ENCODE measurements around the gene OTULIN.

The OTULIN gene

DNA sequence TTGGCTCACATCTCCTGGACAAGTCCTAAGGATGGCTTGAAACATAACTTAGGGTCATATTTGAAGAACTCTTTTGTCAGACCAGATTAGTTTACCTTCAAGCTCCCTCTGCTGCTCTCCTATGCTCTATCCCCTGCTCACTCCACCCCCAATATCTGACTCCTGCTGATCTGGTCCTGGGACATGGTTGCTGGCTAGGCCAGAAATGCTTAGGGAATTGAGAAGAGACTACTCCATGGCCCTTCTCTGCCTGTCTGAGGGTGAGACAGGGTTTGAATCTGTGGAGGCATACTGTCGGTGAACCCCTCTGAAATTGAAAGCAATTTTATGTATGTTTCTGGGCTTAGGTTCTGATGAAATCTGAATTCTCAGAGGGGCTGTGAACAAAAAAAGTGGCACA is 3.3 kb downstream of the OTULIN start (continued):
- TF ChIP-seq, protein P1, sequence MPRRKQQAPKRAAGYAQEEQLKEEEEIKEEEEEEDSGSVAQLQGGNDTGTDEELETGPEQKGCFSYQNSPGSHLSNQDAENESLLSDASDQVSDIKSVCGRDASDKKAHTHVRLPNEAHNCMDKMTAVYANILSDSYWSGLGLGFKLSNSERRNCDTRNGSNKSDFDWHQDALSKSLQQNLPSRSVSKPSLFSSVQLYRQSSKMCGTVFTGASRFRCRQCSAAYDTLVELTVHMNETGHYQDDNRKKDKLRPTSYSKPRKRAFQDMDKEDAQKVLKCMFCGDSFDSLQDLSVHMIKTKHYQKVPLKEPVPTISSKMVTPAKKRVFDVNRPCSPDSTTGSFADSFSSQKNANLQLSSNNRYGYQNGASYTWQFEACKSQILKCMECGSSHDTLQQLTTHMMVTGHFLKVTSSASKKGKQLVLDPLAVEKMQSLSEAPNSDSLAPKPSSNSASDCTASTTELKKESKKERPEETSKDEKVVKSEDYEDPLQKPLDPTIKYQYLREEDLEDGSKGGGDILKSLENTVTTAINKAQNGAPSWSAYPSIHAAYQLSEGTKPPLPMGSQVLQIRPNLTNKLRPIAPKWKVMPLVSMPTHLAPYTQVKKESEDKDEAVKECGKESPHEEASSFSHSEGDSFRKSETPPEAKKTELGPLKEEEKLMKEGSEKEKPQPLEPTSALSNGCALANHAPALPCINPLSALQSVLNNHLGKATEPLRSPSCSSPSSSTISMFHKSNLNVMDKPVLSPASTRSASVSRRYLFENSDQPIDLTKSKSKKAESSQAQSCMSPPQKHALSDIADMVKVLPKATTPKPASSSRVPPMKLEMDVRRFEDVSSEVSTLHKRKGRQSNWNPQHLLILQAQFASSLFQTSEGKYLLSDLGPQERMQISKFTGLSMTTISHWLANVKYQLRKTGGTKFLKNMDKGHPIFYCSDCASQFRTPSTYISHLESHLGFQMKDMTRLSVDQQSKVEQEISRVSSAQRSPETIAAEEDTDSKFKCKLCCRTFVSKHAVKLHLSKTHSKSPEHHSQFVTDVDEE (CRISPR knock-in tag; IDR thresholded peaks at IDR 0.05) = no peak
- no peak for TF ChIP-seq ZC3H10 (CRISPR knock-in tag; IDR thresholded peaks at IDR 0.05)
- TF ChIP-seq, protein P2, sequence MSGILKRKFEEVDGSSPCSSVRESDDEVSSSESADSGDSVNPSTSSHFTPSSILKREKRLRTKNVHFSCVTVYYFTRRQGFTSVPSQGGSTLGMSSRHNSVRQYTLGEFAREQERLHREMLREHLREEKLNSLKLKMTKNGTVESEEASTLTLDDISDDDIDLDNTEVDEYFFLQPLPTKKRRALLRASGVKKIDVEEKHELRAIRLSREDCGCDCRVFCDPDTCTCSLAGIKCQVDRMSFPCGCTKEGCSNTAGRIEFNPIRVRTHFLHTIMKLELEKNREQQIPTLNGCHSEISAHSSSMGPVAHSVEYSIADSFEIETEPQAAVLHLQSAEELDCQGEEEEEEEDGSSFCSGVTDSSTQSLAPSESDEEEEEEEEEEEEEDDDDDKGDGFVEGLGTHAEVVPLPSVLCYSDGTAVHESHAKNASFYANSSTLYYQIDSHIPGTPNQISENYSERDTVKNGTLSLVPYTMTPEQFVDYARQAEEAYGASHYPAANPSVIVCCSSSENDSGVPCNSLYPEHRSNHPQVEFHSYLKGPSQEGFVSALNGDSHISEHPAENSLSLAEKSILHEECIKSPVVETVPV (CRISPR knock-in tag; IDR thresholded peaks at IDR 0.05) = no peak
- no peak for TF ChIP-seq ZNF565 (CRISPR knock-in tag; conservative IDR thresholded peaks at IDR 0.05; ENCODE audit: low read depth)

DNA sequence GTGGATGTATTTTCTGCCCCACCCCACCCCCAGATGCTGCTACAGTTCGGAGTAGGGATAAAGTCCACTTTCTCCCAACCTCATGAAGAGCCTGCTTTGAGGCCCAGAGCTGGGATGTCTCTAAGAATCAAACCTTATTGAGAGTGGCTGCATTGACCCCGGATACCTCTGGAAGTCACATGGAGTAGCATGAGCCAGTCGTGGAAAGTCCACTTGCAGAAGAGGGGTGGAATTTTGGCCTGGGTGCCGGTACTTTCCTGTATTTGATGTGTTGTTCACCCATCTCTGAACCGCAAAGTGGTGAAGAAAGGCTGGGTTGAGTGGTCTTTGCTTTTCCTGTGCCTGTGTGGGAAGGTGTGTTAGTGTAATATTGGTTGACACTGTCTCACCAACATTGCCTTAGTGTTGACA is 3.7 kb downstream of the OTULIN start:
- no peak for ATAC-seq
- TF ChIP-seq TOX (CRISPR knock-in tag; IDR thresholded peaks at IDR 0.05; ENCODE audit: borderline replicate concordance) (no peak), PPARA (CRISPR knock-in tag; IDR thresholded peaks at IDR 0.05; ENCODE audit: borderline replicate concordance) (no peak), CSDC2 (CRISPR knock-in tag; IDR thresholded peaks at IDR 0.05) (no peak), ZNF8 (CRISPR knock-in tag; IDR thresholded peaks at IDR 0.05) (no peak), ZFP30 (CRISPR knock-in tag; IDR thresholded peaks at IDR 0.05) (no peak), ISL1 (CRISPR knock-in tag; IDR thresholded peaks at IDR 0.05) (no peak), ARNTL (CRISPR knock-in tag; IDR thresholded peaks at IDR 0.05; ENCODE audit: borderline replicate concordance, low read depth) (no peak), TCF4 (CRISPR knock-in tag; IDR thresholded peaks at IDR 0.05; ENCODE audit: borderline replicate concordance) (no peak), OSR1 (CRISPR knock-in tag; IDR thresholded peaks at IDR 0.05) (no peak), ZNF565 (CRISPR knock-in tag; conservative IDR thresholded peaks at IDR 0.05; ENCODE audit: low read depth) (no peak), GLIS3 (CRISPR knock-in tag; IDR thresholded peaks at IDR 0.05) (no peak), ESRRG (CRISPR knock-in tag; IDR thresholded peaks at IDR 0.05) (no peak)
- TF ChIP-seq, protein P1 (CRISPR knock-in tag; IDR thresholded peaks at IDR 0.05) = no peak
- TF ChIP-seq, protein P3, sequence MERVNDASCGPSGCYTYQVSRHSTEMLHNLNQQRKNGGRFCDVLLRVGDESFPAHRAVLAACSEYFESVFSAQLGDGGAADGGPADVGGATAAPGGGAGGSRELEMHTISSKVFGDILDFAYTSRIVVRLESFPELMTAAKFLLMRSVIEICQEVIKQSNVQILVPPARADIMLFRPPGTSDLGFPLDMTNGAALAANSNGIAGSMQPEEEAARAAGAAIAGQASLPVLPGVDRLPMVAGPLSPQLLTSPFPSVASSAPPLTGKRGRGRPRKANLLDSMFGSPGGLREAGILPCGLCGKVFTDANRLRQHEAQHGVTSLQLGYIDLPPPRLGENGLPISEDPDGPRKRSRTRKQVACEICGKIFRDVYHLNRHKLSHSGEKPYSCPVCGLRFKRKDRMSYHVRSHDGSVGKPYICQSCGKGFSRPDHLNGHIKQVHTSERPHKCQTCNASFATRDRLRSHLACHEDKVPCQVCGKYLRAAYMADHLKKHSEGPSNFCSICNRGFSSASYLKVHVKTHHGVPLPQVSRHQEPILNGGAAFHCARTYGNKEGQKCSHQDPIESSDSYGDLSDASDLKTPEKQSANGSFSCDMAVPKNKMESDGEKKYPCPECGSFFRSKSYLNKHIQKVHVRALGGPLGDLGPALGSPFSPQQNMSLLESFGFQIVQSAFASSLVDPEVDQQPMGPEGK (CRISPR knock-in tag; IDR thresholded peaks at IDR 0.05; ENCODE audit: borderline replicate concordance) = no peak

DNA sequence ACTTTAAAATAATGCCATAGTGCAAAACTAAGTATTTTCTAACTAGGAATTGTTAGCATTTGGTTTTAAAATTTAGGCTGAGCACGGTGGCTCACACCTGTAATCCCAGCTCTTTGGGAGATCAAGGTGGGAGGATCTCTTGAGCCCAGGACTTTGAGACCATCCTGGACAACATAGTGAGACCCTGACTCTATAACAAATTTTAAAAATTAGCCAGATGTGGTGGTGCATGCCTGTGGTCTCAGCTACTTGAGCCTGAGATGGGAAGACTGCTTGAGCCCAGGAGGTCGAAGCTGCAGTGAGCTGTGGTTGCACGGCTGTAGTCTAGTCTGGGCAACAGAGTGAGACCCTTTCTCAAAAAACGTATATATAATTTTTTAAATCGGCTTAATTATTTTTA is 4.9 kb downstream of the OTULIN start:
- TF ChIP-seq, protein P4, sequence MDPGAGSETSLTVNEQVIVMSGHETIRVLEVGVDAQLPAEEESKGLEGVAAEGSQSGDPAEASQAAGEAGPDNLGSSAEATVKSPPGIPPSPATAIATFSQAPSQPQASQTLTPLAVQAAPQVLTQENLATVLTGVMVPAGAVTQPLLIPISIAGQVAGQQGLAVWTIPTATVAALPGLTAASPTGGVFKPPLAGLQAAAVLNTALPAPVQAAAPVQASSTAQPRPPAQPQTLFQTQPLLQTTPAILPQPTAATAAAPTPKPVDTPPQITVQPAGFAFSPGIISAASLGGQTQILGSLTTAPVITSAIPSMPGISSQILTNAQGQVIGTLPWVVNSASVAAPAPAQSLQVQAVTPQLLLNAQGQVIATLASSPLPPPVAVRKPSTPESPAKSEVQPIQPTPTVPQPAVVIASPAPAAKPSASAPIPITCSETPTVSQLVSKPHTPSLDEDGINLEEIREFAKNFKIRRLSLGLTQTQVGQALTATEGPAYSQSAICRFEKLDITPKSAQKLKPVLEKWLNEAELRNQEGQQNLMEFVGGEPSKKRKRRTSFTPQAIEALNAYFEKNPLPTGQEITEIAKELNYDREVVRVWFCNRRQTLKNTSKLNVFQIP (CRISPR knock-in tag; IDR thresholded peaks at IDR 0.05; ENCODE audit: borderline replicate concordance, low read depth) = no peak
- TF ChIP-seq, protein P5, sequence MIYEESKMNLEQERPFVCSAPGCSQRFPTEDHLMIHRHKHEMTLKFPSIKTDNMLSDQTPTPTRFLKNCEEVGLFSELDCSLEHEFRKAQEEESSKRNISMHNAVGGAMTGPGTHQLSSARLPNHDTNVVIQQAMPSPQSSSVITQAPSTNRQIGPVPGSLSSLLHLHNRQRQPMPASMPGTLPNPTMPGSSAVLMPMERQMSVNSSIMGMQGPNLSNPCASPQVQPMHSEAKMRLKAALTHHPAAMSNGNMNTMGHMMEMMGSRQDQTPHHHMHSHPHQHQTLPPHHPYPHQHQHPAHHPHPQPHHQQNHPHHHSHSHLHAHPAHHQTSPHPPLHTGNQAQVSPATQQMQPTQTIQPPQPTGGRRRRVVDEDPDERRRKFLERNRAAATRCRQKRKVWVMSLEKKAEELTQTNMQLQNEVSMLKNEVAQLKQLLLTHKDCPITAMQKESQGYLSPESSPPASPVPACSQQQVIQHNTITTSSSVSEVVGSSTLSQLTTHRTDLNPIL (CRISPR knock-in tag; IDR thresholded peaks at IDR 0.05; ENCODE audit: low read depth) = no peak
- TF ChIP-seq ARNTL (CRISPR knock-in tag; IDR thresholded peaks at IDR 0.05; ENCODE audit: borderline replicate concordance, low read depth) (no peak), ZNF565 (CRISPR knock-in tag; conservative IDR thresholded peaks at IDR 0.05; ENCODE audit: low read depth) (no peak), GLIS3 (CRISPR knock-in tag; IDR thresholded peaks at IDR 0.05) (no peak), RARB (CRISPR knock-in tag; IDR thresholded peaks at IDR 0.05) (no peak), PPARA (CRISPR knock-in tag; IDR thresholded peaks at IDR 0.05; ENCODE audit: borderline replicate concordance) (no peak)
- TF ChIP-seq, protein P2 (CRISPR knock-in tag; IDR thresholded peaks at IDR 0.05) = no peak

More for the DNA sequence above, 4.9 kb downstream of the OTULIN start:
- ATAC-seq = no peak

All from SK-N-SH treated with all-trans-retinoic acid at 6 μM for 48 hours (cell line).